K562 (cell line): ENCODE data around the gene CELF4. TPM values are rescaled to one million over a fixed set of nuclear protein-coding genes. Genes with fewer than 3 reads are reported as not detected.

Experiments
- SMAD2 ChIP-seq: fragments of 150-350 bp; IDR thresholded peaks from 2 replicates; pipeline ENCODE4 v1.6.1; 2014; ENCODE audit warnings: low read depth, mild to moderate bottlenecking, low read length
- ZMIZ1 ChIP-seq, 2 experiments: fragments of 150-350 bp in 1 of 2; IDR thresholded peaks; 2 replicates each; pipeline ENCODE4 v1.6.1; 2012 to 2016; ENCODE audit warnings: low read depth in 2 of 2, low read length in 2 of 2, mild to moderate bottlenecking in 1 of 2, moderate library complexity in 1 of 2
- polyA plus RNA-seq, 8 experiments: library from polyadenylated mRNA; depleted of rRNA in 4 of 8; stranded (reverse) in 5 of 8; unstranded in 3 of 8; fragments of >200 nt; fragmentation: Nextera tagmentation in 2 of 8; fragmentation: Illumina TruSeq in 1 of 8; extraction: Ambion mirVana in 2 of 8; extraction: Trizol in 1 of 8; gene quantifications; 2 replicates each; pipeline versions ENCODE4 v1.2.1 to v1.2.3, GENCODE V29; 2011 to 2014; ENCODE audit warnings: inconsistent platforms in 1 of 8, missing spikeins in 1 of 8
- total RNA-seq, 7 experiments: library from RNA; depleted of rRNA in 6 of 7; stranded (reverse); fragments of >200 nt in 6 of 7; fragmentation: Illumina TruSeq in 2 of 7; extraction: Trizol in 2 of 7; gene quantifications; 2 replicates each; pipeline versions ENCODE4 v1.2.1 to v1.2.3, GENCODE V29; 2011 to 2021; ENCODE audit warnings: low replicate concordance in 1 of 7
- TF ChIP-seq, protein P1 (sequence below): sonication (generic); formaldehyde crosslinking; IDR thresholded peaks from 2 replicates; pipeline ENCODE4 v1.8.0; 2022; ENCODE audit warnings: mild to moderate bottlenecking, missing genetic modification reagents
- TF ChIP-seq, protein P2 (sequence below), 2 experiments: IDR thresholded peaks; 2 replicates each; pipeline ENCODE4 v1.6.1; 2011; ENCODE audit warnings: borderline replicate concordance in 1 of 2, control low read depth in 1 of 2, low read depth in 1 of 2, low read length in 1 of 2, mild to moderate bottlenecking in 1 of 2, mixed read lengths in 1 of 2, moderate library complexity in 1 of 2; ENCODE audit not compliant: insufficient read depth in 1 of 2, insufficient read length in 1 of 2, poor library complexity in 1 of 2, severe bottlenecking in 1 of 2; ENCODE audit errors: extremely low read depth in 1 of 2

The CELF4 gene
- total and polyA plus RNA-seq, 9 of the 15 experiments (the other 6 are each of a cell fraction or from before 2014, with no cell fraction given): 0.04 to 0.24 (median 0.07) TPM; not detected in 3

GRCh38 chr18:37451239-37451825 lies 114.3 kb downstream of the CELF4 start (continued):
- TF ChIP-seq ZMIZ1 (IDR thresholded peaks at IDR 0.05; ENCODE audit: low read depth in 2 of 2, low read length in 2 of 2): no peak
- TF ChIP-seq SMAD2: no peak
- TF ChIP-seq, protein P1, sequence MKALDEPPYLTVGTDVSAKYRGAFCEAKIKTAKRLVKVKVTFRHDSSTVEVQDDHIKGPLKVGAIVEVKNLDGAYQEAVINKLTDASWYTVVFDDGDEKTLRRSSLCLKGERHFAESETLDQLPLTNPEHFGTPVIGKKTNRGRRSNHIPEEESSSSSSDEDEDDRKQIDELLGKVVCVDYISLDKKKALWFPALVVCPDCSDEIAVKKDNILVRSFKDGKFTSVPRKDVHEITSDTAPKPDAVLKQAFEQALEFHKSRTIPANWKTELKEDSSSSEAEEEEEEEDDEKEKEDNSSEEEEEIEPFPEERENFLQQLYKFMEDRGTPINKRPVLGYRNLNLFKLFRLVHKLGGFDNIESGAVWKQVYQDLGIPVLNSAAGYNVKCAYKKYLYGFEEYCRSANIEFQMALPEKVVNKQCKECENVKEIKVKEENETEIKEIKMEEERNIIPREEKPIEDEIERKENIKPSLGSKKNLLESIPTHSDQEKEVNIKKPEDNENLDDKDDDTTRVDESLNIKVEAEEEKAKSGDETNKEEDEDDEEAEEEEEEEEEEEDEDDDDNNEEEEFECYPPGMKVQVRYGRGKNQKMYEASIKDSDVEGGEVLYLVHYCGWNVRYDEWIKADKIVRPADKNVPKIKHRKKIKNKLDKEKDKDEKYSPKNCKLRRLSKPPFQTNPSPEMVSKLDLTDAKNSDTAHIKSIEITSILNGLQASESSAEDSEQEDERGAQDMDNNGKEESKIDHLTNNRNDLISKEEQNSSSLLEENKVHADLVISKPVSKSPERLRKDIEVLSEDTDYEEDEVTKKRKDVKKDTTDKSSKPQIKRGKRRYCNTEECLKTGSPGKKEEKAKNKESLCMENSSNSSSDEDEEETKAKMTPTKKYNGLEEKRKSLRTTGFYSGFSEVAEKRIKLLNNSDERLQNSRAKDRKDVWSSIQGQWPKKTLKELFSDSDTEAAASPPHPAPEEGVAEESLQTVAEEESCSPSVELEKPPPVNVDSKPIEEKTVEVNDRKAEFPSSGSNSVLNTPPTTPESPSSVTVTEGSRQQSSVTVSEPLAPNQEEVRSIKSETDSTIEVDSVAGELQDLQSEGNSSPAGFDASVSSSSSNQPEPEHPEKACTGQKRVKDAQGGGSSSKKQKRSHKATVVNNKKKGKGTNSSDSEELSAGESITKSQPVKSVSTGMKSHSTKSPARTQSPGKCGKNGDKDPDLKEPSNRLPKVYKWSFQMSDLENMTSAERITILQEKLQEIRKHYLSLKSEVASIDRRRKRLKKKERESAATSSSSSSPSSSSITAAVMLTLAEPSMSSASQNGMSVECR: no peak
- TF ChIP-seq, protein P2, sequence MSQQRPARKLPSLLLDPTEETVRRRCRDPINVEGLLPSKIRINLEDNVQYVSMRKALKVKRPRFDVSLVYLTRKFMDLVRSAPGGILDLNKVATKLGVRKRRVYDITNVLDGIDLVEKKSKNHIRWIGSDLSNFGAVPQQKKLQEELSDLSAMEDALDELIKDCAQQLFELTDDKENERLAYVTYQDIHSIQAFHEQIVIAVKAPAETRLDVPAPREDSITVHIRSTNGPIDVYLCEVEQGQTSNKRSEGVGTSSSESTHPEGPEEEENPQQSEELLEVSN (IDR thresholded peaks at IDR 0.05; ENCODE audit: borderline replicate concordance in 1 of 2, extremely low read depth in 1 of 2, insufficient read depth in 1 of 2, insufficient read length in 1 of 2, low read depth in 1 of 2, low read length in 1 of 2, poor library complexity in 1 of 2, severe bottlenecking in 1 of 2): no peak
- TF ChIP-seq, all 486 proteins: peak for 0
